ENCODE measurements around the gene LSS. TPM values are rescaled to one million over a fixed set of nuclear protein-coding genes. Genes with fewer than 3 reads are reported as not detected.

LSS gene
- total and polyA plus RNA-seq, 2 experiments from 2014 or later: 55.0 to 237 TPM

GRCh38 chr21:46171585-46171984 is 57.0 kb downstream of the LSS start:
- Histone ChIP-seq H3K9me2 (ENCODE audit: insufficient read depth) (no peaks in the 10 kb centered on the region), H3F3A (replicated peaks; ENCODE audit: low read depth) (no peaks in the 10 kb centered on the region), H3K4me3 (no peak overlapping the region), H3K4me1 (ENCODE audit: insufficient read depth) (no peaks in the 10 kb centered on the region), H2AFZ (no peak overlapping the region), H3K36me3 (ENCODE audit: insufficient read depth) (no peaks in the 10 kb centered on the region; the same call in 1 of the 2 replicates), H3K4me2 (no peak overlapping the region), H3K79me2 (replicated peaks; ENCODE audit: insufficient read depth) (peaks cover 44% of the 10 kb centered on the region), H3K27me3 (ENCODE audit: insufficient read depth) (no peaks in the 10 kb centered on the region), H3K27ac (ENCODE audit: low read depth) (no peak overlapping the region), H4K20me1 (replicated peaks; ENCODE audit: insufficient read depth) (peaks cover 12% of the 10 kb centered on the region; the same call in 1 of the 2 replicates)
- Mint-ChIP-seq H3K27me3 (ENCODE audit: insufficient read depth, low read depth, poor library complexity) (peaks cover 7% of the 10 kb centered on the region), H3K27ac (no peak overlapping the region), H3K9me3 (peaks cover 7% of the 10 kb centered on the region; the same call in 2 of the 3 replicates), H3K4me1 (peaks cover 11% of the 10 kb centered on the region), H3K36me3 (ENCODE audit: low read depth) (peaks cover 21% of the 10 kb centered on the region; the same call in 2 of the 3 replicates), H3K4me3 (no peak overlapping the region)
- TF ChIP-seq ZNF462 (CRISPR knock-in tag; IDR thresholded peaks at IDR 0.05): no peak
- no peak for TF ChIP-seq EZH2 (IDR thresholded peaks at IDR 0.05; ENCODE audit: low read depth, unreplicated experiment)
- TF ChIP-seq REST (IDR thresholded peaks at IDR 0.05; ENCODE audit: unreplicated experiment): no peak
- no peak for TF ChIP-seq CTCF (conservative IDR thresholded peaks at IDR 0.05; ENCODE audit: low read depth in 2 of 2)
- TF ChIP-seq EZH2phosphoT487 (IDR thresholded peaks at IDR 0.05; ENCODE audit: unreplicated experiment): no peak
- TF ChIP-seq CREB1 (CRISPR knock-in tag; IDR thresholded peaks at IDR 0.05; ENCODE audit: low read depth): no peak
- TF ChIP-seq ZNF114 (CRISPR knock-in tag; IDR thresholded peaks at IDR 0.05): no peak
- TF ChIP-seq ZNF331 (CRISPR knock-in tag; IDR thresholded peaks at IDR 0.05; ENCODE audit: low read depth): no peak
- TF ChIP-seq JUNB (IDR thresholded peaks at IDR 0.05; ENCODE audit: unreplicated experiment): no peak
- TF ChIP-seq NANOG (IDR thresholded peaks at IDR 0.05; ENCODE audit: borderline replicate concordance): no peak
- TF ChIP-seq STAT1 (IDR thresholded peaks at IDR 0.05; ENCODE audit: unreplicated experiment): no peak
- TF ChIP-seq ETS1 (IDR thresholded peaks at IDR 0.05): no peak
- no peak for TF ChIP-seq POLR2AphosphoS5 (IDR thresholded peaks at IDR 0.05; ENCODE audit: low read depth)
- no peak for DNase-seq (ENCODE audit: low spot score)
- ATAC-seq: no peak
